ENCODE results near the gene FAM114A2.

FAM114A2 gene

DNA sequence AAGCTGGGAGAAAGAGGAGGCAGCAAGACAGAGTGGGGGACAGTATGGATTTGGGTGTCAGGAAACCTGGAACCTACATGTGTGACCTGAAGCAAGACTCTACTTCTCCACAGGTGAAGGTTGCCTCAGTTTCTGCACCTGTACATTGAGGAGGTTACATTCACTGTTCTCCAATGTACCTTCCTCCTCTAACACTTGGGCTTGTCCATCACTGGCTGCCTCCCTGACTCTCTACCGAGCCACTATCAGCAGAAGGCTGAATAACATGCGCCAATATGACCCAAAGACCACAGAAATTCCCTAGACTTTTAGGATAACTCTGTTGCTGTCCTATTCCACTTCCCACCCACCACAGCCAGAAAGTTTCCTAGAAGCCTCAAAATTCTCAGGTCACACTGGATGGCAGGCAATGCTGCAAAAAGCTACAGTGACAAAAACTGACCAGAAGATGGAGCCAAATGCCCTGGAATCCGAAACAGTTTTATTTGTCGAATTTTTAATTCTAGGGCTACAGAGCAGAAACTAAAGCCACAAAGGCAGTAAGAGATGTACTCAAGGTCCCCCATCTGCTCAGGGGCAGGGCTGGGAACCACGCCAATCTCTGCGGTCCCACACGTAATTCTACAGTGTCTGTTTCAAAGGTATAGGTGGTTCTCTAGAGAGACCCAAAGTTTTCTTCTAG, 64.4 kb downstream of the FAM114A2 start:
- Histone ChIP-seq H3K79me2 (ENCODE audit: insufficient read depth, low read length) (no peaks in the 10 kb centered on the region), H3K4me1 (ENCODE audit: insufficient read depth, low read length, severe bottlenecking) (no peaks in the 10 kb centered on the region), H3K36me3 (ENCODE audit: insufficient read depth, low read length) (no peaks in the 10 kb centered on the region), H3F3A (ENCODE audit: insufficient read depth, low read length) (no peaks in the 10 kb centered on the region), H2AFZ (ENCODE audit: low read length) (no peak overlapping the region), H3K4me2 (ENCODE audit: low read length) (no peak overlapping the region), H3K9me2 (ENCODE audit: low read depth, low read length) (no peaks in the 10 kb centered on the region), H3K27me3 (ENCODE audit: insufficient read depth, low read length) (no peaks in the 10 kb centered on the region; the same call in 1 of the 2 replicates), H3K9me3 (ENCODE audit: low read length) (no peaks in the 10 kb centered on the region), H3K4me3 (ENCODE audit: low read depth, low read length, poor library complexity, severe bottlenecking) (no peak overlapping the region), H4K20me1 (ENCODE audit: insufficient read depth, low read length) (no peaks in the 10 kb centered on the region), H3K27ac (ENCODE audit: low read depth, low read length, poor library complexity, severe bottlenecking) (no peak overlapping the region), H3K9ac (ENCODE audit: low read length) (no peak overlapping the region)
- TF ChIP-seq EZH2 (IDR thresholded peaks at IDR 0.05; ENCODE audit: borderline replicate concordance, low read length) (no peak), CTCF (IDR thresholded peaks at IDR 0.05; ENCODE audit: low read length) (peak; percentile 83)

DNA sequence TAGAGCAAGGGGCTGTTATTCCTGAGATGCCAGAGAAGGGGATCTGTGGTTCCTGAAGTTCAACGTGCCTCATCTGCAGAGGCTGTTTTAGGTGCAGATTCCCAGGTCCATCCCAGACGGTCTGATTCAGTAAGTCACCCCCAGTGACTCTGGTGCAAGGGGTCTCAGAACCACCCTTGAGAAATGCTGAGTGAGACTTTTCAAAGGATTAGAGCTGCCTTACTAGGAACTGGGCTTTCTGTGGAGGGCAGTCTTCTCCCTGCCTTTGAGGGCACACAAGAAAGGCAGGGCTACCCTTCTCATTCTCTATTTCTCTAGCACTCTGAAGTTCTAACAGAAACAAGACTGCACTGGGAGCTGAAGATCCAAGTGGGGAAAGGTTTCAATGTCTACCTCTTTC, 66.5 kb downstream of the FAM114A2 start:
- Histone ChIP-seq H4K20me1 (ENCODE audit: insufficient read depth, low read length) (no peaks in the 10 kb centered on the region), H3K4me1 (ENCODE audit: insufficient read depth, low read length, severe bottlenecking) (no peaks in the 10 kb centered on the region), H3K36me3 (ENCODE audit: insufficient read depth, low read length) (no peaks in the 10 kb centered on the region), H3K27ac (ENCODE audit: low read depth, low read length, poor library complexity, severe bottlenecking) (no peak overlapping the region), H3K79me2 (ENCODE audit: insufficient read depth, low read length) (no peaks in the 10 kb centered on the region), H3K27me3 (ENCODE audit: insufficient read depth, low read length) (no peaks in the 10 kb centered on the region; the same call in 1 of the 2 replicates), H3F3A (ENCODE audit: insufficient read depth, low read length) (no peaks in the 10 kb centered on the region), H3K4me3 (ENCODE audit: low read depth, low read length, poor library complexity, severe bottlenecking) (no peak overlapping the region), H3K4me2 (ENCODE audit: low read length) (no peak overlapping the region), H2AFZ (ENCODE audit: low read length) (no peak overlapping the region), H3K9me3 (ENCODE audit: low read length) (no peaks in the 10 kb centered on the region), H3K9me2 (ENCODE audit: low read depth, low read length) (no peaks in the 10 kb centered on the region), H3K9ac (ENCODE audit: low read length) (no peak overlapping the region)
- TF ChIP-seq EZH2 (IDR thresholded peaks at IDR 0.05; ENCODE audit: borderline replicate concordance, low read length), result no peak
- TF ChIP-seq CTCF (IDR thresholded peaks at IDR 0.05; ENCODE audit: low read length), result no peak

DNA sequence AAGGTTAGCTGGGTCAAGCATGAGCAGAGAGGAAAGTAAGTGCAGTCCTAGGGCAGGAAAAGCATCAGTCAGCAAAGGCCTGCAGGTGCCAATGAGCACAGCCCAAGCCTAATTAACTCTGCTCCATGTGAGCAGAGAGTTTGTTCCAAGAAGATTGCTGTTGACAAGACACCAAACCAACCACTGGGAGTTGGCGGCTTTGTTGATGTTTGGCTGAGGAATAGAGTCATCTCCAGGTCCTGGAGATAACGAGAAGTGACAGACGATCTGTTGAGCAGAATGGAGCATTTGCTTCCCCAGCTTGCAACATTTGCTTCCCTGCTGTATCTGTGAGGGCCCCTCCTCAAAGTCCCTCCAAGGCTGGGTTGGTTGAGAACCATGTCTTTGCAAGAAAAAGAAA, 68.2 kb downstream of the FAM114A2 start:
- Histone ChIP-seq H2AFZ (ENCODE audit: low read length) (no peak overlapping the region), H4K20me1 (ENCODE audit: insufficient read depth, low read length) (no peaks in the 10 kb centered on the region)
- no peak for TF ChIP-seq EZH2 (IDR thresholded peaks at IDR 0.05; ENCODE audit: borderline replicate concordance, low read length)
- TF ChIP-seq CTCF (IDR thresholded peaks at IDR 0.05; ENCODE audit: low read length), result no peak

More for the DNA sequence above, 68.2 kb downstream of the FAM114A2 start:
- no peaks in the 10 kb centered on the region for H3K79me2 ChIP-seq (ENCODE audit: insufficient read depth, low read length)
- H3K4me3 ChIP-seq (ENCODE audit: low read depth, low read length, poor library complexity, severe bottlenecking), result no peak overlapping the region
- H3K4me1 ChIP-seq (ENCODE audit: insufficient read depth, low read length, severe bottlenecking), result no peaks in the 10 kb centered on the region
- no peaks in the 10 kb centered on the region for H3K9me3 ChIP-seq (ENCODE audit: low read length)
- H3K27ac ChIP-seq (ENCODE audit: low read depth, low read length, poor library complexity, severe bottlenecking), result no peak overlapping the region
- no peaks in the 10 kb centered on the region for H3K36me3 ChIP-seq (ENCODE audit: insufficient read depth, low read length)
- no peaks in the 10 kb centered on the region; the same call in 1 of the 2 replicates for H3K27me3 ChIP-seq (ENCODE audit: insufficient read depth, low read length)
- H3K4me2 ChIP-seq (ENCODE audit: low read length), result no peak overlapping the region
- no peak overlapping the region for H3K9ac ChIP-seq (ENCODE audit: low read length)
- no peaks in the 10 kb centered on the region for H3K9me2 ChIP-seq (ENCODE audit: low read depth, low read length)
- H3F3A ChIP-seq (ENCODE audit: insufficient read depth, low read length), result no peaks in the 10 kb centered on the region

All from OCI-LY1 (cell line).